Femur (tissue), 1 donor: Measurements from ENCODE around the gene CACNB1.
"Not testable (repeated sequence)": the region's sequence is repeated elsewhere in the genome, so short reads cannot be mapped to it uniquely, and the experiment has no call there.

Experiments used
- DNase-seq: peaks from one replicate; pipeline ENCODE4 v3.0.0-alpha.2; 2017

Gene CACNB1

DNA sequence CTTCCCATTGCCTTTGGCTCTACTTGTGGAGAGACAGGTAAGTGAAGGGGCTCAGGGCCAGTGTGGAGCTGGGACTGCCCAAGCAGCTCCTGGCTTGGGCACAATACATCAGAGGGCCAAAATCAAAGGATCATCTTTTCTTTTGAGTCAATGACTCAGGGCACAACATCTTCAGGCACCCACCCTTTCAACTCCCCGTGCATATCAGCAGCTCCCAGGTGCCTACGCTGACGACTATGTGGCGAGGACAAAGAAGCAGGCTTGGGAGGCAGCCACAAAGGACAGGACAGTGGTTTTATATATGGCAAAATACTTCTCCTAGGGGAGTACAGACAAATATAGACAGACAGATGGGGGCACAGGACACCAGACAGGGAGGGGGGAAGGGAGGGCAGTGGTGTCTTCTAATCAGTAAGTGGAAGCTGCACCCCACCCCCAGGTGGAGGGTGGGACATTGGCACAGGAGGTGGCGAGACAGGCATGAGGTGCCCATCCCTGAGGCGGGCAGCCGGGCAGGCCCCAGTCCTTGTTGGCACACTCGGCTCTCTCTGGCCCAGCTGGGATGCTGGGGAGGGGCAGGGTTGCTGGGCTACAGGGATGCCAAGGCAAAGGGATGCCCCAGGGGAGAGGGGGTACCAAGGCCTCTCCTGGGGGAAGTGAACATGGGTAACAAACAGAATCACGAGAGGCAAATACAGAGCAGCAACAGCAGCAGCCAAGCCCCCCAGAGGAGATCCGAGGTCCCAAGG is 23.8 kb downstream of the CACNB1 start:
- DNase-seq = no peak

DNA sequence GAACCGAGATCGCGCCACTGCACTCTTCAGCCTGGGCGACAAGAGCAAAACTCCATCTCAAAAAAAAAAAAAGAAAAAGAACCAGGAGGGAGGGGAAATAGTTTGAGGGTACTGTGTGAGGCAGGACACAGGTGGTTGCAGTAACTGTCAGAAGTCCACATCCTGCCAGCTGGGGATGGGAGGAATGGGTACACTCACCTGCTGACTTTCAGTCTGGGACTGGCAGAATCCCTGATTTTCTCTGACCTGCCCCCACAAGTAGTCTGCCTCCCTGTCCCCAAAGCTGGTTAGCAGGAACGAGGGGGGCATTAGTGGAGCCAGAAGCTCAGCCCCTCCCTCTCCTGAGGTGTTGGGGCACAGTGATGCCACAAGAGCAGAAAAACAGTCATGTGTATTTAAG is 24.4 kb downstream of the CACNB1 start:
- no peak for DNase-seq

DNA sequence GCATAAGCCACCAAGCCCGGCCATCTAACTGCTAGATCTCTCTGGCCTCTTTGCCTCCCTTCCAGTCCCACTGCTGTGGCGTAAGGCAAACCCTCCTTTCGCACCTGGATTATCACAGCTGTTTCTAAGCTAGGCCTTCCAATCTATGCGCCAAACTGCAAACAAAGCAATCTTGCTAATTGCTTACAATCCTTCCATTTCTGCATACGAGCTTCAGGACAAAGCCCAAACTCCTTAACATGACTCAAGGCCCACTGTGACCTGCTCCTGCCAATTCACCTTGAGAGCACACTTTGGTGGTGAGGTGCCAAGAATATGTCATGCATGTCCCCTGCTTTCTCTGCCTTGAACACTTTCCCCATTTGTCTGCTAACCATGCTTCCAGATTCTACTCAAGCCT is 25.5 kb downstream of the CACNB1 start:
- DNase-seq = no peak

DNA sequence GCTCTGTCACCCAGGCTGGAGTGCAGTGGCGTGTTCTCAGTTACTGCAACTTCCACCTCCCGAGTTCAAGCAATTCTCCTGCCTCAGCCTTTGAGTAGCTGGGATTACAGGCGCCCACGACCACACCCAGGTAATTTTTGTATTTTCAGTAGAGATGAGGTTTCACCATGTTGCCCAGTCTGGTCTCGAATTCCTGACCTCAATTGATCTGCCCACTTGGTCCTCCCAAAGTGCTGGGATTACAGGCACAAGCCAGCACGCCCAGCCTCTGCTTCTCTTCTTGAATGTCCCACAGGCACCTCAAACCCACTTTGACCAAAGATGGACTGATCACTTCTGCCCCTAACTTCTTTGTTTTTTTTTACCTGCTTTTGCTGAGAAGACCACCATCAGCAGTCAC is 26.9 kb downstream of the CACNB1 start:
- no peak for DNase-seq

DNA sequence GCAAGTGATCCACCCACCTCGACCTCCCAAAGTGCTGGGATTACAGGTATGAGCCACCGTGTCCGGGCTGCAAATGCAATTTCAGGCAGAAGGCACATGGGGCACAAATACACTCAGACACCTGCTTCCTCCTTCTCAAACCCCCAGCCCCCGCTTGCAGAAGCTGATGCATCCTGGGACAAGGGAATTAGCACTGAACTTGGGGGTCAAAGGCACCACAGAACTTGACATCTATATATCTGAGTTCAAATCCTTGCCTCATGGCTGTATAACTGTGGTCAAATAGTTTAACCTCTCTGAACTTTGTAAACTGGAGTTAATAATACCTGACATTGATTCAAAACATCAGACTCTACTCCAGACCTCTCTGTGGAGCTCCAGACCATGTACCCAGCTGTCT is 27.4 kb downstream of the CACNB1 start:
- DNase-seq = no peak

DNA sequence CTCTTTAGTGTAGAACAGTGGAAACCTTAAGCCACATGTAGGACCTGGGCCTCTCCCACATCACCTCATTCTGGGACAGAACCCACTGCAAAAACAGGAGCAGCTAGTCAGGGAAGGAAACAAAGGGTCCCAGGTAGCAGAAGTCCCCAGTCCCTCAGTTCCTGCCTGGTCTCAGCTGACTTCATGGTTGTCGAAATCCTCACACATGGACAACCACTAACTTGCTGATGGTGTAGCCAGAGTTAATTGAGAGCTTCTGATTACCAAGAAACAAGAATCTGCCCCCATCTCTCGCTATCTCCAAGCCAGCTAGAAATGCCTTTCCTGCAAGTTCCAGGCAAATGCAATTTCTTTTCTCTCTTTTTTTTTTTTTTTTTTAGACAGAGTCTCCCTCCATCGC is 28.0 kb downstream of the CACNB1 start:
- DNase-seq = no peak

DNA sequence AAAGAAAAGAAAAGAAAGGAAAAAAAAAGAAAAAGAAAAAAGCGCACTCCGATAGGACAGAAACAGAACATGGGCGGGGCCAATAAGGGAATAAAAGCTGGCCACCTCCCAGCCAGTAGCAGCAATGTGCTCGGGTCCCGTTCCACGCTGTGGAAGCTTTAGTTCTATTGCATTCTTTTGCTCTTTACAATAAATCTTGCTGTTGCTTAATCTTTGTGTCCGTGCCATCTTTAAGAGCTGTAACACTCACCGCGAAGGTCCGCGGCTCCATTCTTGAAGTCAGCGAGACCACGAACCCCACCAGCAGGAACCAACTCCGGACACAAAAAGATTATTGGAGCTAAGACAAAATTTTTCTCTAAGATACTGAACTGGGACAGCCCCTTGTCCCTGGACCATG is 28.4 kb downstream of the CACNB1 start:
- no peak for DNase-seq

DNA sequence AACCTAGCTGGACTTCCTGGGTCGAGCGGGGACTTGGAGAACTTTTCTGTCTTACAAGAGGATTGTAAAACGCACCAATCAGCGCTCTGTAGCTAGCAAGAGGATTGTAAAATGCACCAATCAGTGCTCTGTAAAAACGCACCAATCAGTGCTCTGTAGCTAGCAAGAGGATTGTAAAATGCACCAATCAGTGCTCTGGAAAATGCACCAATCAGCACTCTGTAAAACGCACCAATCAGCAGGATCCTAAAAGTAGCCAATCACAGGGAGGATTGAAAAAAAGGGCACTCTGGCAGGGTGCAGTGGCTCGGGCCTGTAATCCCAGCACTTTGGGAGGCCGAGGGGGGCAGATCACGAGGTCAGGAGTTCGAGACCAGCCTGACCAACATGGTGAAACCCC is 29.0 kb downstream of the CACNB1 start:
- DNase-seq = not testable (repeated sequence)

DNA sequence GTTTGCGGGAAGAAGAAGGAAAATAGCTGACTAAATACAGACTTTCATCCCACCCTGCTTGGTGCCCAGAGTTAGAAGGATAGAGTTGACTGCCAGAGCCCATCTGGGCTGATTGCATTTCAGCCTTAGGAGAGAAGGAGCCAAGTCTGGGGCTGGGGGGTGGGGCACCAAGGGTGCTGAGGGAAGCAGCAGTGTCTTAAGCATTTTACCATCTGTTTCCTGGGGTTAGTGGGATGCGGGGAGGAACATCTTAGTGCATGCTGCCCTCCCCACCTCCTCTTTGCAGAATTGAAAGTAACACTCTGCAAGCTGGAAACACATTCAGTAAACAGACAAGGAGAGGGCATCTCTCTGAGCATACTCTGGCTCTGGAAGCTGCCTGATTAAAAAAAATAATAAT is 30.0 kb downstream of the CACNB1 start:
- peak; percentile 66 for DNase-seq

DNA sequence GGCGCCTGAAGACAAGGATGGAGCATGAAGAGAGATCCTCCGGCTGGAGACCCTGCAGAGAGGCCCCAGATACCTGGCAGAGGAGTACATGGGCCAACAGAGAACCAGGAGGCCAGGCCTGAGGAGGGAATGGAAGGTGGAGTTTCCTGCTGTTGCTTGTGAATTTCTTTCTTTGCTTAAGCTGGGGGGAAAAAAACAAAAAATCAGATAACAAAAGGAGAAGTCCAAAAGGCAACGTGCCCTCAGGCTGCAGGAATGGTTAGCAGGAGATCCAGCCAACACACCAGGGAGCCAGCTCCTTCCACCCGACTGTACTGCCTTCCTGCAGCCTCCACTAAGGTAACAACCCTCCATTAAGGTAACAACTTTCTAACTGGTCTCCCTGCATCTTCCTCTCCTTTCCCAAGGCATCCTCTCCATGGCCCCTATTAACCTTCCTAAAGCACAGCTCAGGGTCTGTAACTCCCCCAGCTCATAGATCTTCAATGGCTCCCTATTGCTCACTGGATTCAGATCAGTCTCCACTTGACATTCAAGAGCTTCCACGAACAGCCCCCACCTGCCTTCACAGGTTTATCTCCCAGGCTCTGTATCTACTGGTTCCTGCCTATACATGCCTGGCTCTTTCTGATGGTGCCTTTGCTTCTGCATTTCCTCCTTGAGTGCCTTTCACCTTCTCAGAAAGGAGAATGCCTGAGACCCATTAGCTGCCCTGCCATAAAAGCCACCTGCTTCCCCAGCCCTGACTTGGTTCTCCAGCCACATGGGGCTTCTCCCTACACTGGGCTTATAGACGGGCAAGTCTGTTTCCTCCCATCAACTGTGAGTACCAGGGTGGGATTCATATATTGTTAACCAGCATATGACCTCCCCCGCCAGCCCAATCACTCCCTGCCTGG is 30.8 kb downstream of the CACNB1 start:
- no peak for DNase-seq

DNA sequence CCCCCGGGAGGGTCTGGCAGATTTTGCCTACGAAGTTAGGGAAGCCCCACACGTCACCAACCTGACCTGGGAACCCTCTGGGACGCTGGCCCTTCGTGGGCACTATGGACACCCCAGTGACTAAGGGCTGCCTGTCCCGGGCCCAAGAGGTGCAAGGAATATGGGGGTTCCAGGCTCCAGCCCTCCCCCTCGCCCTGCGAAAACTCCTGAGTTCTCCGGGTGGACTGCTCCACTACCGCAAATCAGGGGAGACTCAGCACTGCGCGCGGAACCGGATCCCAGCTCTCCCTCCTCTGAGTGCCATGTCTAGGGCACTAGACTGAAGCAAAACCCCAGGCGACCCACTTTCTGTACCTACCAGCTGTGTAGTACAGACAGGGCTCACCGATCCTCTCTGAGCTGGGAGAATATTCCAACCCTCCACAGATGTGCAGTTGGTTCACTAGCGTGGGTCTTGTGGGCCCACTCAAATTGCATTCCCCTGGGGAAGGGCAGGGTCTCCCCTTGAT is 31.6 kb downstream of the CACNB1 start, which contains the start of gene ARL5C:
ARL5C (minus strand) TSS at position 321 of the 509 bp plus-strand sequence. CDS start 401 bp downstream, outside the sequence.
- no peak for DNase-seq

DNA sequence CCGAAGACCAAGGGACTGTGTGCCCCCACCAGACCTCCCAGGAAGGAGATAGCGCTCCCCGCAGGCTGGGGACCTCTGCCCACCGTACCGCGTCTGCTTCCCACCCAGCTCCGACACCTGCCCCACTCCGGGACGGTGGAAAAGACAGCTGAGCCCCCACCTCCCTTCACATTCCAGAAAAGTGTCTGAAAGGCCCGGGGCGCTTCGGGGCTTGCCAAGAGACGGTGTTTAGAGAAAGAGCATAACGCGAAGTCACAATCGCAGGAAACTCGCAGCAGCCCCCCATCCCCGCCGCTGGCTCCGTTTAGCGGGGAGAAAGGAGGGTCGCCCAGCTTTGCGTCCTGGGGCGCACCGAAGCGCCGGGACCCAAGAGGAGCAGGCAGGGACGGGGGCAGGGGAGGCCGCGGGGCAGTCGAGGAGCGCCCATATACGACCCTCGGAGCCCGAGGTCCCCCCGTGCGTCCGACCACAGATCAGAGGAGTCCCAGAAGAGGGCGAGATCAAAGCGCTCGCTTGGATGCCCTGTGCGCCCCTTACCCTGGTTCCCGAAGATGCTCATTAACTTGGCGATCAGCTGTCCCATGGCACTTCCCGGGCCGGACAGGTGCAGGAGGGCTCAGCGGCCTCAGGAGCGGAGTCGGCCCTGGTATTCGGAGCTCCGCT is 32.2 kb downstream of the CACNB1 start:
- no peak for DNase-seq

DNA sequence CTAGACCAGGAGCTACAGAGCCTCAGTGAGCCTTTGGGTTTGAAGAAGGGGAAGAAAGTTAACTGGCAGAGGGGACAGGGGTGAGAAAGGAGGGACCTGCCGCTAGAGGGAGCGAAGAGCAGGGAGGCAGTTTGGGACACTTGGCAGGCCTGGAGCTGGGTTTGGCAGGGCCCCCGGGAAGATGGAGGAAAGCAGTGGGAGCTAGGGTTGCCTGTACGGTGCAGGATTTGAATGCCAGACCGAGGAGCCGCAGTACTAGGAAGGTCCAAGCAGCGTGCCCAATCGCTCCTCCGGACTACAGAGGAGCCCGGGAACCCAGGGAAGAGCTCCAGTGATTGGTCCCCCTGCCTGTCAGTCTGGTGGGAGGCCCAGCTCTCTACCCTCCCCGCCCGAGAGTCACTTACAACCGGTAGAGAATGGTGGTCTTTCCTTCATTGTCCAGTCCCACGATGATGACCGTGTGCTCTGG is 32.8 kb downstream of the CACNB1 start:
- peak; percentile 92 for DNase-seq

DNA sequence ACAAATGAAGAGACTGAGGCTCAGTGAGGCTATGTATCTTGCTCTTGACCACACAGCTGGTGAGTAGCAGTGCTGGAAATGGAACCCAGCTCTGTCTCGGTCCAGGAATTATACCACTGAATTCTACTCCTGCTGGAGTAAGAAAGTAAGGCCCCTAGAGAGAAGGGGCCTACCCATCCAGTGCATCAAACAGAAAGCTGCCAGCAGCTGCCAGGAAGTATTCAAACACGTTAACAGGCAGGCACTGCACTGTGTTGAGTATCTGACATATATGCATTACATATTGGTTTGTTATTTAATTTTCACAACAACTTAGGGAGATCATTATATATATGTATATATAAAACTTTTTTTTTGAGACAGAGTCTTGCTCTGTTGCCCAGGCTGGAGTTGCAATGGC is 35.5 kb downstream of the CACNB1 start:
- no peak for DNase-seq

DNA sequence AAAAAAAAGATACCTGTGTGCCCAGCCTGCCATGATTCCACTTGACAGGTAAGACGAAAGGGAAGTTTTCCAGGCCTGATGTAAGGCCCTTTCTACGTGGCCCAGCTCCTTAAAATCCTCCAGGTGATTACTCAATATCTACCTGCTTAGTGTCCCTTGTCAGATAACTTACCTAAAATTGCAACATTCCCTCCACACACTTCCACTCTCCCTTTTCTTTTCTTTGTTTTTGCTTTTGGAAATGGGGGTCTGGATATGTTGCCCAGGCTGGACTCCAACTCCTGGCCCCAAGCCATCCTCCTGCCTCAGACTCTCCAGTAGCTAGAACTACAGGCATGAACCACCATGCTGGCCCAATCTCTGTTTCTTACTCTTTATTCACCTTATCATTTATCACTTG is 38.8 kb downstream of the CACNB1 start:
- no peak for DNase-seq

DNA sequence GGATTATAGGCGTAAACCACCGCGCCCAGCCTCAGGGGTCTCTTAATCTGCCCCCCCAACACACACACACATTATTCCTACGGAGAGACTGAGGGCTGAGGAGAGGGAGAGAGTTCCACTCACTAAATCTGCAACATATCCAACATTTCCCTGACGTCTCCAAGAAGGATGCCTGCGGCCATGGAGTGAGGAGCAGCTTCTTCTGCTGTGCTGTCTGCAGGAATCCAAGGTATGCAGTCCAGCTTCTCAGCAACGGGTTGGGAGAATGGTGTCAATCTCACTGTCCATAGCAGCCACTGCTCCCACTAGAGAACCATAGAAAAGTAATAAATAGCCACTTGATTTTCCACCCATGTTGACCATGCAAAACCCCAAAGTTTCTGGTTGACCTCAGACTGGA is 41.0 kb downstream of the CACNB1 start:
- no peak for DNase-seq

DNA sequence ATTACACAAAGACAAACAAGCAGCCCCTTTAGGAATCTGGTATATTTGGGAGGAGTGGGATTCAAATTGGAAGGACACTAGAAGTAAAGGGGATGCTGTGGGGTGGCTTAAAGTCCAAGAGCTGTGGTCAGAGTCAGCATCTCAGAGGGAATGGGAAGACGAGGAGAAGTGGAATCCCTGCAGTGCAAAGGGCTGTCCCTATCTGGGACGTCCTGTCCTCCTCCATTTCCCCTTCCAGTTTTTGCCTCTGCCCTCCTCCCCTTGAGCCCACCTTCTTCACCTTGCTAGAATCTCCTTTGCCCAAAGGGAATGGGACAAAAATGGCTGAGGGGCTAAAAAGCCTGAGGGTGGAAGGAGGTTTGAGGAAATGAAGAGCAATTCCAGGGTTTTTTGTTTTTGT is 41.8 kb downstream of the CACNB1 start:
- no peak for DNase-seq

DNA sequence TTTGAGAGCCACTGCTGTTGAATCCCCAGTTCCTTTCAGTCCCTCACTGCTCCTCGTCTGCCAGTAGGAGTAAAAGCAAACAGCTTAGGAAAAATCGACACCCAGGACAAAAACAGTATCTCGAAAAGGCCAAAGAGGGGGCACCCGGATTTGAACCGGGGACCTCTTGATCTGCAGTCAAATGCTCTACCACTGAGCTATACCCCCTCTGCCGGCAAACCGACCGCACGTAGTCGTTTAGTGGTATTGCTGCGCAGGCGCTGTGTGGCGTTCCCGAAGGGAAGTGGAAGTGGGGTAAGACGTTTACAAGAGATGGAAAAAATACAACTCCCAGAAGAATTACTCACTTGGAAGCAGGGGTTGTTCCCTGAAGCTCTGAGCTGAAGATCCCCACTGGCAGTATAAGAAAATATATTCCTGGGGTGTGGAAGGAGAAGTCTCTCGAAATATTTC is 43.8 kb downstream of the CACNB1 start:
- peak; percentile 97 for DNase-seq

DNA sequence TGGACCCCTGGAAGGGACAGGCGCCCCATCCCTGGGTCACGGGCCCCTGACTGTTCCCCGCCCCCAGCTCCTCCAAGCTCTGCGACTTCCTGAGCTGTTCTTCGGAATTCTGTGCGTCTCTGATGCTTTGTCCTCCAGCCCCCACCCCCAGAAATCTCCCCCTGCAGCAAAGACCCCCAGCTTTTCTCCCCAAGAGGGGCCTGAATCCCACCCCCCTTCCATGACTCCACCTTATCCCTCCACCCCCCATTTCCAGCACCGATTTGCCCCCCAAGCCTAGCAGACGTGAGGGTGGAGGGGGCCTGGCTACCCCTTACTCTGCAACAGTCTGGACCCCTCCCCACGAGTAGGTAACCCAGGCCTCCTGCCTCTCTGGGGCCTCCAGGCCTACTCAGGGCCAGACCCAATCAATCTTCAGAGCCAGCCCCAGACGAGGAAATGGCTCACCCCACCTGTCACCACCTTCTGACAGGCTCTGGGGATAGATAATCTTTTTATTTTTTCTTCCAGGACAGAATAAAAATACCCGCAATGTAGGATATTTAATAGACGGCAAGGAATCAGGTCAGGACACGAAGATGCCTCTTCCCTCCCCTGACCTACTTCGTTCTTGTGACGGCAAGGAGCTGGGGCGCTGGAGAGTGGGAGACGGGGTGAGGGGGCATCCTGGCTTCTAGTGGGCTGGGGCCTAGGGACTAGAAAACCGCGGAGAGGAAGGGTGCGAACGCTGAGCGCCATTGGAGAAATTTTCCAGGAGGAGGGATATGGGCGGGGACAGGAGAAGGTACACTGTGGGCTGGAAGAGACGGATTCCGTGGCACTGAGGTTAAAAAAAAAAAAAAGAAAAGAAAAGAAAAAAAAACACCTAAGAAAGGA is 45.3 kb downstream of the CACNB1 start:
- no peak for DNase-seq

DNA sequence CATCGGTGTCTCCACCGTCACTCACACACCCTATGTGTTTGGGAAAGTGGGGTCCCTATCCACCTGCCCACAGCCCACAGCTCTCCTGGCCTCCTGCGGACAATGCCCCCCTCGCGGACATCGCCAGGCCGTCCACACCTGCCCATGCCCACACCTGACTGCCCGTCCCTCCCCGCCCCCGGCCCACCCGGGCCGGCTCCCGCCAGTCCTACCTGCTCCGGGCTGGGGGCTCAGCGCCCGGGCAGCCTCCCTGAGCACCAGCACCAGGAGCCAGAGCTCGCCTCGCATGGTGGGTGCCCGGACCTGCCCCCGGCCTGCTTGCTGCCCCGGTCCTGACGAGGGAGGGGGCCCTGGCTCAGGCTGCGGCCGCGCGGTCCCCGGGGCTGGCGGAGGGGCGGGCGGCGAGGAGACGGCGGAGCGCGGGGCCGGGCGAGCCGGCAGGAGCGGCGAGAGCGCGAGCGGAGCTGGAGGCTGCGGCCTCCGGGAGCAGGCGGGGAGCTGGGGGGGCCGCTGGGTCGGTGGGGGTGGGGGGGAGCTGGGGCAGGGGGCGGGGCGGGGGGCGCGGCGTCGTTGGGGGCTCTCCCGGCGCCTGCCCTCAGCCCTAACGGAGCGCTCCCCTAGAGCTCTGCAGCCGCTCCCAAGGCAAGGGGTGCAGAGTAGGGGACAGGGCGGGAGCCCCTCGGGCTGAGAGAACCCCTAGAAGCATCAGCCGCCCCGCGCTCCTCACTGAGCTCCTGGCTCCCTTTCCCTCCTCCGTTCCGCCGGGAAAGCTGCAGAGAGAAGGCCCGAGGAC is 46.1 kb downstream of the CACNB1 start, which contains the start of gene PLXDC1:
PLXDC1 (minus strand) TSS at position 488 of the 793 bp plus-strand sequence; CDS start at position 288, 200 bp downstream.
- no peak for DNase-seq

DNA sequence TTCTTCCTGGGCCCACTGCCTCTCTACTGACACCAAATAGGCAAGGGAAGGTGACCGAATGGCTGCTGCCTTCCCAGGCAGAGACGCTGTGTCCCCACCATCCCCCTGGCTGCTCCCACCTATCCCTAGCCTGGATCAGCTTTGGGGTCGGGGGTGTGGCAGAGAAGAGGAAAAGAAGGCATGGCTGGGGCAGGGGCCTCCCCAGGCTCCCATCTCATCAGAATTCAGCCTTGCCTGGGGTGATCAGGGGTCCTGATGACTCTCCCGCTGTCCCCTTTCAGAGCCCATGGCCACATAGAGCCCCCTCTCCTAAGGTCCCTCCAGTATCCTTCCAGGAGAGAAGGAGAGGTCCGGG is 46.7 kb downstream of the CACNB1 start:
- DNase-seq = no peak
